Measurements from ENCODE around the gene CXCL13.

DNA sequence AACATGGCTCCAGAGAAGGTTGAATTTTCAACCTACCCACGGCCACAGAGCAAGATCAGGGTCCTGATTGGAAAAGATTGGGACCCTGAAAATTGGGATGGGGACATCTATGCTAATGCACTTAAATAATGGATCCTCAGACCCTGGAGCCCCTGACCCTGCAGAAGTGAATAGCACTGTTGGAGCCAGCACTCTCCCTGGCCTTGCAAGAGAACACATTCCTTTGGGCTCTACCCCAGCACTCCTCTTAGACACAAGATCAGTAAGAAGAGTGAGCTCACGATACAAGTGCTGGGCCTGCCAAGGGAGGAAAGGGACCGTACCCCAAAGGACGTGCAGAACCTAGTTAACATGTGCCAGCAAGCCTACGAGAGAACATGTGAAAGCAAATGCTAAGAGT, 19.9 kb downstream of the CXCL13 start:
- TF ChIP-seq, protein P1, sequence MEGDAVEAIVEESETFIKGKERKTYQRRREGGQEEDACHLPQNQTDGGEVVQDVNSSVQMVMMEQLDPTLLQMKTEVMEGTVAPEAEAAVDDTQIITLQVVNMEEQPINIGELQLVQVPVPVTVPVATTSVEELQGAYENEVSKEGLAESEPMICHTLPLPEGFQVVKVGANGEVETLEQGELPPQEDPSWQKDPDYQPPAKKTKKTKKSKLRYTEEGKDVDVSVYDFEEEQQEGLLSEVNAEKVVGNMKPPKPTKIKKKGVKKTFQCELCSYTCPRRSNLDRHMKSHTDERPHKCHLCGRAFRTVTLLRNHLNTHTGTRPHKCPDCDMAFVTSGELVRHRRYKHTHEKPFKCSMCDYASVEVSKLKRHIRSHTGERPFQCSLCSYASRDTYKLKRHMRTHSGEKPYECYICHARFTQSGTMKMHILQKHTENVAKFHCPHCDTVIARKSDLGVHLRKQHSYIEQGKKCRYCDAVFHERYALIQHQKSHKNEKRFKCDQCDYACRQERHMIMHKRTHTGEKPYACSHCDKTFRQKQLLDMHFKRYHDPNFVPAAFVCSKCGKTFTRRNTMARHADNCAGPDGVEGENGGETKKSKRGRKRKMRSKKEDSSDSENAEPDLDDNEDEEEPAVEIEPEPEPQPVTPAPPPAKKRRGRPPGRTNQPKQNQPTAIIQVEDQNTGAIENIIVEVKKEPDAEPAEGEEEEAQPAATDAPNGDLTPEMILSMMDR (IDR thresholded peaks at IDR 0.05), result no peak
- no peak for TF ChIP-seq POLR2AphosphoS5 (IDR thresholded peaks at IDR 0.05)
- TF ChIP-seq POLR2A (IDR thresholded peaks at IDR 0.05), result no peak
